CD1c-positive myeloid dendritic cell (primary cell): ENCODE measurements around the gene MCAT.
A peak's percentile ranks its signal among the peaks of the same experiment; 100 is the strongest.

Experiments
- DNase-seq: peaks from one replicate; pipeline ENCODE4 v3.0.0-alpha.2; 2016; ENCODE audit errors: extremely low spot score

The MCAT gene

DNA sequence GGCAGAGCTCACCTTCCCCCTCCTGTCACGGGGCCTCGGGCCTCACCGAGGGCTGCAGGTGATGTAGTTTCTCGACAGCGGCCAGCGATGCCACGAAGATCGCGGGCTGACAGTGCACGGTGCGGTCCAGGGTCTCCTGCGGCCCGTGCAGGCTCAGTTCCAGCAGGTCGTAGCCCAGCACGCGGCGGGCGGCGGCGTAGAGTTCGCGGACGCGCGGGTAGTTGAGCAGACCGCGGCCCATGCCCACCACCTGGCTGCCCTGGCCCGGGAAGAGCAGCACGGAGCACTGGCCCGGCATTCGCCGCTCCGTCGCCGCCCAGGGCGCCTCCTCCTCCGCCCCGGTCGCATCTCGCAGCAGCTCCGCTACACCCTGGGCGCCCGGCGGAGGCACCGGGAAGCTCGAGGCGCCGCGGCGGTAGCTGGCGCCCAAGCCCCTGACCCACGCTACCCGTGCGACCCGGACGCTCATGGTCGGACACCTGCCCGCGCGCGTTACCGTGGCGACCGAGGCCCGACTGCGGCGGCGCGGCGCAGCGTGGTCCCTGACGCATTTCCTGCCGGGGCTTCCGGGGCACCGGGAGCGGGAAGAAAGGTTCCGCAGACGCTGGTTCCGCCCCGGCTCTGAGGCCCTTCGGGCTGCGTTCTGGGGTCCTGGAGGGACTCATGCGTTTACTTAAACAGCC, at the start of gene MCAT:
Gene MCAT (minus strand): TSS at position 519 of the 683 bp plus-strand sequence. CDS start 50 bp downstream, at position 469.
- peak; percentile 80 for DNase-seq

DNA sequence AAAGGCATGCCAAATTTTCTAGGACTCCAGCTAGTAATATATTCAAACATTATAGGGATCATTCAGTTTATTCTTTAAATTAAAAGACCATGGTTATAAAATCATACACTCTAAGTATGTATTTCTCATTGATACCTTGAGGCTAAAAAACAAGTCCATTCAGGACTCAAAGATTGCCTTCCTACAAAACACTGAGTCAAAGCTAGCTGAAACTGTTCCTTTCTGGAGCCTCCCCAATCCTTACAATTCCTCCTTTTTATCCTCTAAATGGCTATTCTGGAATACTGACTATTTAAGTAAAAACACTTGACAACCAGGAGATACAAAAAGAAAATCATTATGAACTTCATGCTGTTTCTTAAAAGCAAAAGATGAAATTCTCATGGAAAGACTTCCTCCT, 48.6 kb upstream of the MCAT start:
- no peak for DNase-seq

GRCh38 chr22:43188829-43189545, 45.8 kb upstream of the MCAT start:
- no peak for DNase-seq

DNA sequence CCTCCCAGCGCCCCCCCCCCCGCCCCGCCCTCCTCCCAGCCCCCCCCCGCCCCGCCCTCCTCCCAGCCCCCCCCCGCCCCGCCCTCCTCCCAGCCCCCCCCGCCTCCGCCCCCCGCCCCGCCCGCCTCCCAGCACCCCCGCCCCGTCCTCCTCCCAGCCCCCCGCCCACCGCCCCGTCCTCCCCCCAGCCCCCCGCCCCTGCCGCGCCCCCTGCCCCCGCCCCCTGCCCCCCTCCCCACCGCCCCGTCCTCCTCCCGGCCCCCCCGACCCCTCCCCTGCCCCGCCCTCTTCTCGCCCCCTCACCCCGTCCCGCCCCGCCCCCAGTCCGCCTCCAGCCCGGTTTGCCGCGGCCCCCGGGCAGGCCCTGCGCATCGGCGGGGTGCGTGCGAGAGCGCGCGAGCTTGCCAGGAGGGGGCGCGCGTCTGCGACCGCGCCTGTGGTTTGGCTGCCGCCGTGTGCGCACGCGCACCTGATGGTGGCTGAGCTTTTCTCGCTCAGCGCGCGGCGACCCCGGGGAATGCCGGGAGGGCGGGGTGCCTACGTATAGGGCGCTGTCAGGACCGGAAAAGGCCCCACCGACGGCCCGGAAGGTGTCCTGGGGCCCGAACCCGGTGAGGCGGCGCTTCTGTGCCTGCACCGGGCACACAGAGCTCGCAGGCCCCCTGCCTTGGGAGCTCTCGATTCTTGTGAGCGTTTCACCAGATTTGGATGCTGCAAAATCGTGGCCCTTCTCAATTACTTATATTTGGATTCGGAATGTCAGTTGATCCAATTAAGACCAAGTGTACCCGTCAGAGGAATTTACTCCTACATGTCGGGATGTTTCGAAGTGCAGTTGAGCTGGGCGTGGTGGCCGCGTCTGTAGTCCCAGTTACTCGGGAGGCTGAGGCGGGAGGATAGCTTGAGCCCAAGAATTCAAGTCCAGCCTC, 44.2 kb upstream of the MCAT start:
- DNase-seq: peak; percentile 97

- peak; percentile 77 for DNase-seq
These were observed 43.3 kb upstream of the MCAT start, which contains the start of gene TTLL12 for GRCh38 chr22:43186272-43187170. TSS of gene TTLL12 (minus strand) at chr22:43187134. CDS start at chr22:43187069, 65 bp downstream.

DNA sequence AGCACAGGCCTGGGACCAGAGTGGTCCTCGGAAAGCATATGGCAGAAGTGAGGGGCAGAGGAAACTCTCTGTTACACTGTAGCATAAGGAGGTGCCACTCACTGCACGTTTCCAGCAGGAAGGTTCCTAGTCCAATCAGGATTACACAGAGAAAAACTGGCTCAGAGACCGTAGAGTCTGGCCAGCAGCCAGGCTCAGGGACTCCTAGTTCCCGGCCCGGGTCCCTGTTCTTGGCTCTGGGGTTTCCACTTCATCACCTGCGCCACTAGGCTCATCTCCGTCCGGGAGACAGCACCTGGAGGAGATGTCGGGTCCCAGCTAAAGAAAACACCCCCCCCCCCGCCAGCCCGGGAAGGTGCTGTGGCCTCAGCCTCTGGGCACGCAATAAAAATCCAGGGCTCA, 42.7 kb upstream of the MCAT start:
- DNase-seq: no peak

DNA sequence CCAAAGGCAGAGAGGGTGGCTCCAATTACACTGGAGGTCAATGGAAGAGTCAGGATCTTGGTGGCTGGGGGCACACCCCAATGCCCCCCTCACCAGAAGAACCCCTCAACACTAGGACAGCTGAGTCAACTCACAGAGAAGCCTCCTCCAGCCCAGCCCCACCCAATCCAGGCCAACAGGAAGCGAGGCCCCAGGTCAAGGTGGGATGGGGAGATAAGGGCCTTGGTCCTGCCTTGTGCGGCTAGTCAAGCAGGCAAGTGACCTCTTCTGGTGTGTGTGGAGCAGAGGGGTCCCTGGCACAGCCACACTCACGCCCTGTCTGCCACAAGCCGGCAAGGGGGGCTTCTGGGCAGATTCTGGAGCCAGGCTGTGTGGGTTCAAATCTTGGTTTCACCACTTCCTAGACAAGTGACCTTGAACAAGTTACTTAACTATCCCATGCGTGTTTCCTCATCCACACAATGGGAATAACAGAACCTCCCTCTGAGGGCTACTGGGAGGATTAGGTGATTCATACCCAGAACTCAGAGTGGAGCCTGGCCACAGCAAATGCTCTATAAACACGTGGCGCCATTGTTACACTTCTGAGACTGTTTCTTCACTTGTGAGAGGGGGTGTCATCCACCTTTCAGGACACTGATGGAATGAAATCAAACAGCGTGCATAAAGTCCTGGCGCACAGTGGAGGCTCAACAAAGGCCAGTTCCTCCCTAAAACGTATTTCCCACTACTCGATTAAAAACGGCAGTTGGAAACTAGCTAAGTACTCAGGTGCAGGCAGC, 40.5 kb upstream of the MCAT start:
- DNase-seq: peak; percentile 67

- no peak for DNase-seq
These were observed 39.5 kb upstream of the MCAT start for GRCh38 chr22:43182726-43183125.

- DNase-seq: no peak
These were observed 38.9 kb upstream of the MCAT start for GRCh38 chr22:43182118-43182517.

DNA sequence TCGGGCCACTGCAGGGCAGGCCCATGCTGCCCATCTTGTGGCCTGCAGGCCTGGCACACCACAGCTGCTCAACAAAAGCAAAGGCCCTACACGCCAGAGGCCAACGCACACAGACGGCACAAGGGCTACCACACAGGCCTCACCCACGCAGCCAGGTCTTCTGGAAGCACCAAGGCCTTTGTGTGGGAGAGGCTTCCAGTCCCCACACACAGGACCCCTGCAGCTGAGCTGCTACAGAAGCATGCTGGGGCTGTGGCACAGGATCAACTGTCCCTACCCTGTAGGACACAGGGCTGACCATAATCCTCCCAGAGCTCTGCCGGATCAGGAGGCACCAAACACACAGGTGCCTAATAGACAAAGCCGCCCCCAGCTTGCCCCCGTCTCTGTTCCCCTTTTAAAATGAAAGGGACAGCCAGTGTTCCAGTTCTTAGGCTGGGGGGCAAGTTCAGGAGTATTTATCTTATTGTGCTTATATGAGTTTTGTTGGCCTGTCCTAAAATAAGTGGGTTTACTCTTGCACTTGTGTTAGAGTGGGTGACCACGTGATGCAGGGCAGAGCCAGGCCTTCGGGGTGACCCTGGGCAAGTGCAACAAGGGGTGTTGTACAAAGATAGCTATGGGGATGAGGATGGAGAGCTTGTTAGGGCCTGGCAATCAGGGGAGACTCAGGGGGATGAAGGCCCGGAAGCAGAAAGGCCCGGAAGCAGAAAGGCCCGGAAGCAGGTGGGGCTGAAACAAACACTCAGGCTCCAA, 38.3 kb upstream of the MCAT start:
- DNase-seq: no peak

DNA sequence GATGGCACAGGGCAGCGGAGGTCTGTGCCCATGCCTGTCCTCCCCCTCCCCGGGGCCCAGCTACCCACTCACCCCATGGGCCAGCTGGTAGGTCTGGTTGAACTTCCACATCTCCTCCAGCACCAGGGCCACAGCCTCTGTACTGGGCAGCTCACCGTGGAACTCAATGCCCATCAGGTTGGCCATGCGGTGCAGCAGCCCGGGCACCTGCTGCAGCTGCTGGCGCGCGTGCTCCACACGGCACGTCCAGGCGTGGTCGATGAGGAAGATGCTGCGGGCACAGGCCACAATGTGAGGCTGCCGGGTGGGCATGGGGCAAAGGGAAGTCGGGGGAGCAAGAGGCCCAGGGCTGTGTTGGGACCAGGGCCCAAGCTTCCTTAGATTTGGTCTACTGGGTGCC, 37.5 kb upstream of the MCAT start:
- no peak for DNase-seq

- no peak for DNase-seq
These were observed 36.7 kb upstream of the MCAT start for GRCh38 chr22:43179911-43180195.

- DNase-seq: no peak
These were observed 36.1 kb upstream of the MCAT start for GRCh38 chr22:43179146-43179910.

- no peak for DNase-seq
These were observed 34.3 kb upstream of the MCAT start for GRCh38 chr22:43177479-43177878.

DNA sequence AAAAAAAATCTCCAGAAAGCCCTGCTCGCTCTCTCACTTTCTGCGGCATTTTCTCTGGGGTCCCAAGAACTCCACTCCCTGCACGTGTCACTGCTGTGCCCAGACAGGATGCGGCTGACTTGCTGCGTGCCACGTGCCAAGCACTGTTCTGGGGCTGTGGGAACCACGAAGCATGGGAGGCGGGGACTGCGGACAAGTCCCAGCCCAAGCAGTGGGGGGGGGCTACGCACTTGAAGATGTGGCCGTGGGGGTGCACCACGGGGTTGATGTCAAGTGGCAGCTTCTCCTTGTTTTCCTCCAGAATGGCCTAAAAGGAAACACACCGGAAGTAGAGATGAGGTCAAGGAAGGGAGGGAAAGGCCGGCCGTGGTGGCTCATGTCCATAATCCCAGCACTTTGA, 32.9 kb upstream of the MCAT start:
- DNase-seq: no peak

GRCh38 chr22:43174941-43175531, 31.8 kb upstream of the MCAT start:
- DNase-seq: no peak

- no peak for DNase-seq
These were observed 30.9 kb upstream of the MCAT start for GRCh38 chr22:43173976-43174720.

- DNase-seq: no peak
These were observed 30.4 kb upstream of the MCAT start for GRCh38 chr22:43173566-43173965.
